Measurements from ENCODE around the gene C2orf74.

GRCh38 chr2:61158356-61158955 is 3.5 kb upstream of the C2orf74 start:
- TF ChIP-seq CTCF (IDR thresholded peaks at IDR 0.05) (no peak), POLR2AphosphoS5 (IDR thresholded peaks at IDR 0.05; ENCODE audit: low read depth, low read length) (no peak), TCF7L2 (IDR thresholded peaks at IDR 0.05; ENCODE audit: low read depth, low read length) (no peak), SIN3A (IDR thresholded peaks at IDR 0.05; ENCODE audit: borderline replicate concordance, insufficient read depth, low read depth, low read length) (no peak)
- TF ChIP-seq, protein P1, sequence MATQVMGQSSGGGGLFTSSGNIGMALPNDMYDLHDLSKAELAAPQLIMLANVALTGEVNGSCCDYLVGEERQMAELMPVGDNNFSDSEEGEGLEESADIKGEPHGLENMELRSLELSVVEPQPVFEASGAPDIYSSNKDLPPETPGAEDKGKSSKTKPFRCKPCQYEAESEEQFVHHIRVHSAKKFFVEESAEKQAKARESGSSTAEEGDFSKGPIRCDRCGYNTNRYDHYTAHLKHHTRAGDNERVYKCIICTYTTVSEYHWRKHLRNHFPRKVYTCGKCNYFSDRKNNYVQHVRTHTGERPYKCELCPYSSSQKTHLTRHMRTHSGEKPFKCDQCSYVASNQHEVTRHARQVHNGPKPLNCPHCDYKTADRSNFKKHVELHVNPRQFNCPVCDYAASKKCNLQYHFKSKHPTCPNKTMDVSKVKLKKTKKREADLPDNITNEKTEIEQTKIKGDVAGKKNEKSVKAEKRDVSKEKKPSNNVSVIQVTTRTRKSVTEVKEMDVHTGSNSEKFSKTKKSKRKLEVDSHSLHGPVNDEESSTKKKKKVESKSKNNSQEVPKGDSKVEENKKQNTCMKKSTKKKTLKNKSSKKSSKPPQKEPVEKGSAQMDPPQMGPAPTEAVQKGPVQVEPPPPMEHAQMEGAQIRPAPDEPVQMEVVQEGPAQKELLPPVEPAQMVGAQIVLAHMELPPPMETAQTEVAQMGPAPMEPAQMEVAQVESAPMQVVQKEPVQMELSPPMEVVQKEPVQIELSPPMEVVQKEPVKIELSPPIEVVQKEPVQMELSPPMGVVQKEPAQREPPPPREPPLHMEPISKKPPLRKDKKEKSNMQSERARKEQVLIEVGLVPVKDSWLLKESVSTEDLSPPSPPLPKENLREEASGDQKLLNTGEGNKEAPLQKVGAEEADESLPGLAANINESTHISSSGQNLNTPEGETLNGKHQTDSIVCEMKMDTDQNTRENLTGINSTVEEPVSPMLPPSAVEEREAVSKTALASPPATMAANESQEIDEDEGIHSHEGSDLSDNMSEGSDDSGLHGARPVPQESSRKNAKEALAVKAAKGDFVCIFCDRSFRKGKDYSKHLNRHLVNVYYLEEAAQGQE (IDR thresholded peaks at IDR 0.05; ENCODE audit: insufficient read depth in 1 of 2, low read depth in 2 of 2, low read length in 1 of 2) = no peak
